ENCODE data around the gene TTBK2.

The TTBK2 gene

GRCh38 chr15:42741710-42742109 lies 178.9 kb downstream of the TTBK2 start:
- peaks cover 0 to 5% of the 10 kb centered on the region in 2 experiments; a peak in 1 of 3 replicates for H3K36me3 ChIP-seq (ENCODE audit: control insufficient read depth in 2 of 2, insufficient read depth in 1 of 2, low read length in 2 of 2)
- ChIA-PET CTCF (interaction anchor here (1.1 kb wide), 1 partner anchor 185 kb away, joined by 7 read pairs; no protein-coding TSS in a partner anchor), POLR2A (no interaction called here)
- H3K27ac ChIP-seq (ENCODE audit: extremely low read depth, low read depth, low read length), result no peak overlapping the region
- H3K4me3 ChIP-seq (ENCODE audit: low read depth, low read length), result no peak overlapping the region
- TF ChIP-seq ZNF133 (tag by site-specific recombination; IDR thresholded peaks at IDR 0.05) (no peak), ZNF274 (IDR thresholded peaks at IDR 0.05; ENCODE audit: low read length) (no peak), ZNF274 (tag by site-specific recombination; IDR thresholded peaks at IDR 0.05; ENCODE audit: borderline replicate concordance) (no peak), MZF1 (tag by site-specific recombination; IDR thresholded peaks at IDR 0.05; ENCODE audit: borderline replicate concordance) (no peak), SCRT1 (tag by site-specific recombination; IDR thresholded peaks at IDR 0.05; ENCODE audit: borderline replicate concordance) (no peak), PRDM10 (tag by site-specific recombination; IDR thresholded peaks at IDR 0.05) (no peak), ZNF140 (tag by site-specific recombination; IDR thresholded peaks at IDR 0.05) (no peak), ZNF585B (tag by site-specific recombination; IDR thresholded peaks at IDR 0.05) (no peak), ZNF670 (tag by site-specific recombination; IDR thresholded peaks at IDR 0.05; ENCODE audit: low read depth) (no peak), BCL11B (tag by site-specific recombination; IDR thresholded peaks at IDR 0.05; ENCODE audit: low read depth) (no peak), YY2 (tag by site-specific recombination; IDR thresholded peaks at IDR 0.05) (no peak), ZNF692 (tag by site-specific recombination; IDR thresholded peaks at IDR 0.05) (no peak), ZSCAN16 (tag by site-specific recombination; IDR thresholded peaks at IDR 0.05) (no peak), ZNF677 (tag by site-specific recombination; IDR thresholded peaks at IDR 0.05) (no peak), ZNF335 (tag by site-specific recombination; conservative IDR thresholded peaks at IDR 0.05) (no peak), ZNF549 (tag by site-specific recombination; IDR thresholded peaks at IDR 0.05) (no peak), ZNF596 (tag by site-specific recombination; IDR thresholded peaks at IDR 0.05) (no peak)
- no peaks in the 10 kb centered on the region for H3K9me3 ChIP-seq (ENCODE audit: control insufficient read depth, insufficient read depth, low read depth, low read length)
- H3K4me1 ChIP-seq (ENCODE audit: control insufficient read depth, insufficient read depth, low read length), result no peaks in the 10 kb centered on the region; the same call in 1 of the 2 replicates

- peaks cover 4% of the 10 kb centered on the region; the same call in 1 of the 2 replicates for H3K4me1 ChIP-seq (ENCODE audit: control insufficient read depth, insufficient read depth, low read length)
- ChIA-PET CTCF (interaction anchor here (0.6 to 4.1 kb wide), 10 partner anchors 20 to 356 kb away, joined by 3 to 33 read pairs (median 4); no protein-coding TSS in a partner anchor), POLR2A (no interaction called here)
- peaks cover 0 to 28% of the 10 kb centered on the region in 2 experiments; a peak in 2 of 3 replicates for H3K36me3 ChIP-seq (ENCODE audit: control insufficient read depth in 2 of 2, insufficient read depth in 1 of 2, low read length in 2 of 2)
- peak overlapping the region; percentile 48; the same call in 1 of the 2 replicates for H3K4me3 ChIP-seq (ENCODE audit: low read depth, low read length)
- H3K27ac ChIP-seq (ENCODE audit: extremely low read depth, low read depth, low read length), result peak overlapping the region; percentile 69
- no peaks in the 10 kb centered on the region for H3K9me3 ChIP-seq (ENCODE audit: control insufficient read depth, insufficient read depth, low read depth, low read length)
- TF ChIP-seq TSHZ1 (tag by site-specific recombination; IDR thresholded peaks at IDR 0.05; ENCODE audit: borderline replicate concordance) (no peak), ZBTB49 (tag by site-specific recombination; IDR thresholded peaks at IDR 0.05; ENCODE audit: low read depth) (no peak), FEZF1 (tag by site-specific recombination; IDR thresholded peaks at IDR 0.05) (no peak), ZNF704 (tag by site-specific recombination; IDR thresholded peaks at IDR 0.05) (no peak)
Observed at GRCh38 chr15:42737529-42738328, 182.8 kb downstream of the TTBK2 start.

Measured in HEK293 (cell line).